ENCODE data around the gene BAHCC1. TPM values are rescaled to one million over a fixed set of nuclear protein-coding genes. Genes with fewer than 3 reads are reported as not detected.

BAHCC1 gene
- total and polyA plus RNA-seq, 12 donors = 4.8 to 13.1 (median 9.2) TPM

DNA sequence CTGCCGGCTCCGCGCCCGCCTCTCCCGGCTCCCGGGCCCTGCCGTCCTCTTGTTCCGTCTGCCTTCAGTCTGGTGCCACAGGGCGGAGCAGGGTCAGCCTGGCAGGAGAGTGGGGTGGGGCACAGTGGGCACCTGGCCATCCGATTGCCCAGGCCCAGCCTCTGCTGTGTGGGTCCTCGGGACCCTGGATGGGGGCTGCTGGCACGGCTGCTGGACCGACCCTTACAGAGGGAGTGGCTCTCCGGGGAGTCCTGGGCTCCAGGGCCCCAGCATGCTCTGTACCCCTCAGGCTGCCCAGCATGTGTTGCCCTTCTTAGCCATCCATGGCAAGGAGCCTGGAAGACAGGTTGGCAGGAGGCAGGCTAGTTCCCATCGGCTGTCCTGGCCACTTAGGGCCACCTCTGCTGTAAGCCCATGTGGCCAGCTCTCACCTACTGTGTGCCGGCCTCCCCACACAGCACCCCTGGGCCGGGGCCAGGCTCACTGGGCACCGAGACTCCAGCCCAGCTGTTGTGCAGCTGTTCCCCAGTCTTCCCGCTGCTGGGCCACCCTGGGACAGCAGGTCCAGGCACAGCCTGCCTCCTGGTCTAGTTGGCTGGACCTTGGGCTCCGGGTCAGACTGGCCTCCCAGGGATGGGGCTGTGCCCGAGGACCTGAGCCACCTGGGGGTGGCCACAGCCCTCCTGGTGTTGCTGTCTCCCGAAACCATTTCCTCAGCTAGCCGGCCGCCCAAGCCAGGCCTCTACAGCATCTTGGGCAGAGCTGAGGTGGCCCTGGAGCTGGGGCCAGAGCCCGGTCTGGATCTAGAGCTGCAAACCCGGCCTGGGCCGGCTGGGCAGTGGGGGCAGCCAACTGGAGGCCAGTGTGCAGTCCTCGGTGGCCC lies 24.9 kb downstream of the BAHCC1 start:
- TF ChIP-seq, protein P1, sequence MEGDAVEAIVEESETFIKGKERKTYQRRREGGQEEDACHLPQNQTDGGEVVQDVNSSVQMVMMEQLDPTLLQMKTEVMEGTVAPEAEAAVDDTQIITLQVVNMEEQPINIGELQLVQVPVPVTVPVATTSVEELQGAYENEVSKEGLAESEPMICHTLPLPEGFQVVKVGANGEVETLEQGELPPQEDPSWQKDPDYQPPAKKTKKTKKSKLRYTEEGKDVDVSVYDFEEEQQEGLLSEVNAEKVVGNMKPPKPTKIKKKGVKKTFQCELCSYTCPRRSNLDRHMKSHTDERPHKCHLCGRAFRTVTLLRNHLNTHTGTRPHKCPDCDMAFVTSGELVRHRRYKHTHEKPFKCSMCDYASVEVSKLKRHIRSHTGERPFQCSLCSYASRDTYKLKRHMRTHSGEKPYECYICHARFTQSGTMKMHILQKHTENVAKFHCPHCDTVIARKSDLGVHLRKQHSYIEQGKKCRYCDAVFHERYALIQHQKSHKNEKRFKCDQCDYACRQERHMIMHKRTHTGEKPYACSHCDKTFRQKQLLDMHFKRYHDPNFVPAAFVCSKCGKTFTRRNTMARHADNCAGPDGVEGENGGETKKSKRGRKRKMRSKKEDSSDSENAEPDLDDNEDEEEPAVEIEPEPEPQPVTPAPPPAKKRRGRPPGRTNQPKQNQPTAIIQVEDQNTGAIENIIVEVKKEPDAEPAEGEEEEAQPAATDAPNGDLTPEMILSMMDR (IDR thresholded peaks at IDR 0.05) = no peak
- no peak for DNase-seq
- Histone ChIP-seq H3K36me3 (no peaks in the 10 kb centered on the region), H3K4me1 (peaks cover 56 to 77% (median 72%) of the 10 kb centered on the region in 9 donors), H3K4me3 (peak overlapping the region in 9 of 10 donors; percentile 2 to 50 (median 27)), H3K9me3 (no peaks in the 10 kb centered on the region), H3K27ac (peak overlapping the region; percentile 44 to 99 (median 96)), H3K27me3 (no peaks in the 10 kb centered on the region)
- 47 to 63% methylated on average over 28 of the region's 28 CpGs for WGBS, 2 donors
- peak in 2 of 8 donors; percentile 0 to 2 for ATAC-seq
- intact Hi-C loops (cut with DNase I) = loop anchor here in 4 of 10 donors (1.0 to 10.0 kb wide), 4 partner anchors 15 to 62 kb away; no protein-coding TSS in a partner anchor

DNA sequence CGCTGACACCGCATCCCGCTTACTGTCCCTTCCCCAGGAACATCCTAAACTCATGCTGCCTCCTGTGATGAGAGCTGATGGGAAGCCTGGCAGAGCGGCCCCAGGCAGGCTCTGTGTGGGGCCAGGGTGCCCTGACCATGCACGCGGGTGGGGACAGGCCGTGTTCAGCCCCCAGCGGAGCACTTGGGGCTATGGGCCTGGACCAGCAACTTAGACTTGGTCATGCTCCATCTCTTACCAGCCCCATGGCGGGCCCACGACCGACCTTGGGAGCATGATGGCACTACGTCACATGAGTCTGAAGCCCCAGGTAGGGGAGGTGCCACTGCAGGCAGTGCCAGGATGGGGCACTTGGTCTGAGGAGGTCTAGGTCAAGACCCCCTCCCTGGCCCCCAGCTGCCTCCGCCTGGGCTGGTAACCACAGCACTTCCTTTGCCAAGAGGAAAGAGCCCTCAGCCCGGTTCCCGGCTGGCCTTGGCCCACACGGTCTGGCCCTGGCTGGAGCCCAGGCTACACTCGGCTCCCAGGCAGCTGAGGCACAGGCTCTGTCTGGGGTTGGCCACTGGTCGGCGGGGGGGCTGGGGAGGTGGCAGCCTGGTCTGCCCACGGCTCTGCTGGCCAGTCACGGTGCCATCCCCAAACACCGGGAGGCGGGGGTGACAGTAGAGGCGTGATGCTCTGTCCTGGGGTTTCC lies 25.7 kb downstream of the BAHCC1 start:
- intact Hi-C loops (cut with DNase I) = loop anchor here in 2 of 10 donors (5.0 to 10.0 kb wide), 2 partner anchors 54 to 61 kb away; no protein-coding TSS in a partner anchor
- ATAC-seq = peak in 5 of 8 donors; percentile 14 to 42 (median 33)
- H3K27me3 ChIP-seq = no peaks in the 10 kb centered on the region
- TF ChIP-seq, protein P1 (IDR thresholded peaks at IDR 0.05) = no peak
- H3K27ac ChIP-seq = peak overlapping the region; percentile 44 to 99 (median 96)
- peaks cover 56 to 77% (median 72%) of the 10 kb centered on the region in 9 donors for H3K4me1 ChIP-seq
- DNase-seq = peak; percentile 66 to 76
- H3K4me3 ChIP-seq = peak overlapping the region in 2 of 10 donors; percentile 42 to 50
- 61 to 68% methylated on average over 23 to 24 of the region's 24 CpGs for WGBS, 2 donors
- H3K36me3 ChIP-seq = no peaks in the 10 kb centered on the region
- no peaks in the 10 kb centered on the region for H3K9me3 ChIP-seq

DNA sequence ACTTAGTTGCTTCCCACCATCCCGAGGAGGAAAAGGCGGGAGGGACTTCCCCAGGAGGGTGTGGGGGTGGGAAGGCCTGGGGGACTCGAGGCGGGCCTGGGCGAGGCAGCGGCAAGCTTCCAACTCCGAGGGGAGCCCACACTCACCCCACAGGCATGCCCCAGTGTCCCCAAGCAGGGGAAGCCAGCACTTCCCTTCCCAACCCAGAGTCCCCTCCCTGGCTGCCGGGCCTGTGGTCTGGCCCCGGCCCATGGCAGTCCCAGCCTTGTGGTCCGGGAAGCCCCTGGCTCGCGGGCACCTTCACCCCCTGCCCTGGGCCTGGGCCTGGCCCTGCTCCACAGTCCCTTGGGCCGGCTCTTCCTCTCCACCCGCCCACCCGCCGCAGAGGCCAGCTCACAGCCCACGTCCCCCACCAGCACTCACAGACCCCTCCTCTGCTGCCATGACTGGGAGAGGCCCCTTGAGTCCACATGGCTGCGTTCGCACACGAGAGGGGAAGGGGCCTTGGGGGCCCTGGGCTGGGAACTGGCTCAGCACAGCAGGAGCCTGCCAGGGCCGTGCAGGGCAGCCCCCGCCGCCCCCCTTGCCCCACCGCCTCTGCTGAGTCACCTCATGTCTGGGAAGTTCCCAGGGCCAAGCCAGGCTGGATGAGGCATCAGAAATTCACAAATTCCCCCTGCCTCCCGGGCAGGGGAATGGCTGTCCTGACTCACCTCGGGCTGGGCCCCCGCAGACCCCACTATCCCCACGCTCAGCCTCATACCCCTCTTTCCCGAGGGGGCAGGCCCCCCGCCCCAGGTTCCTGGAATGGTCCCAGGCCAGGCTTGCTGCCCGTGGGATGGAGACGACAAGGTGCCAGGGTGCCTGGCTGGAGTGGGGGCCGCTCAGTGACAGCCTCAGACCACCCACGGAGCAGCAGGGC lies 27.8 kb downstream of the BAHCC1 start:
- H3K4me1 ChIP-seq = peaks cover 54 to 79% (median 77%) of the 10 kb centered on the region in 9 donors
- no peaks in the 10 kb centered on the region for H3K9me3 ChIP-seq
- peak overlapping the region in 9 of 10 donors; percentile 19 to 99 (median 93) for H3K27ac ChIP-seq
- intact Hi-C loops (cut with DNase I) = loop anchor here in 2 of 10 donors (5.0 to 10.0 kb wide), 2 partner anchors 52 to 59 kb away; no protein-coding TSS in a partner anchor
- peak; percentile 21 to 70 (median 36) for ATAC-seq
- peak overlapping the region in 3 of 10 donors; percentile 9 to 27 (median 10) for H3K4me3 ChIP-seq
- H3K27me3 ChIP-seq = peaks cover 0 to 16% (median 0%) of the 10 kb centered on the region in 7 donors
- TF ChIP-seq, protein P1 (IDR thresholded peaks at IDR 0.05) = no peak
- H3K36me3 ChIP-seq = no peaks in the 10 kb centered on the region
- WGBS, 2 donors = 23 to 33% methylated on average over 34 of the region's 34 CpGs
- peak; percentile 75 to 76 for DNase-seq

Measured in heart right ventricle (tissue), 16 donors.